HG03196 (cell line): ENCODE results near the gene SPATA31A7.
"Not testable (repeated sequence)": the region's sequence is repeated elsewhere in the genome, so short reads cannot be mapped to it uniquely, and the experiment has no call there.

Experiments
- ATAC-seq: cut with Tn5 transposase; IDR thresholded peaks from one replicate; pipeline ENCODE4 v1.9.1; 2021; ENCODE audit not compliant: unreplicated experiment

SPATA31A7 gene

DNA sequence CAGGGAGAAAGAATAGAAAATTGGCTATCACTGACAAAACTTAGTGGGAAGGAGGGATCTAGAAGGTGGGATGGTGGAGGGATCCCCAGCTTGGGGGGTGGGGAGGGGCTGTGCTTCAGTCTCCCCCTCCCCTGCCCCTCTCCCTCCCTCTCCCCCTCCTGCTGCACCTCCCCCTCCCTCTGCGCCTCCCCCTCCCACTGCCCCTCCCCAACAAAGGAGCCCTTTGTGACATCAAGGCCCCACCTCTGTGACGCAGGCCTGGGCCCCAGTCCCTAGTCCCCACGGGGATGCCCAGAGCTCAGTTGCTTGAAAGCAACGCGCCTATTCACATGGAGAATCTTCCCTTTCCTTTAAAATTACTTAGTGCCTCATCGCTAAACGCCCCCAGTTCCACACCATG, at the start of gene SPATA31A7:
TSS of gene SPATA31A7 (plus strand) at position 301 of the 400 bp plus-strand sequence. CDS start at position 330, 29 bp downstream.
- not testable (repeated sequence) for ATAC-seq

- ATAC-seq = not testable (repeated sequence)
Measured at GRCh38 chr9:61226438-61226837, 36.6 kb downstream of the SPATA31A7 start.
